HL-60 (cell line): ENCODE results near the gene PYM1.

Experiments
- CTCF ChIP-seq: IDR thresholded peaks from one replicate; pipeline ENCODE4 v1.5.1; 2011; ENCODE audit warnings: low read length, control low read depth, inconsistent platforms; ENCODE audit not compliant: insufficient read depth
- GABPA ChIP-seq: IDR thresholded peaks from 2 replicates; pipeline ENCODE4 v1.6.1; 2012; ENCODE audit warnings: low read depth
- POLR2AphosphoS5 ChIP-seq: IDR thresholded peaks from 2 replicates; pipeline ENCODE4 v1.6.1; 2012; ENCODE audit warnings: low read depth
- SPI1 ChIP-seq: IDR thresholded peaks from 2 replicates; pipeline ENCODE4 v1.6.1; 2012; ENCODE audit warnings: low read depth, mild to moderate bottlenecking, borderline replicate concordance
- TF ChIP-seq, protein P1 (sequence below): IDR thresholded peaks from 2 replicates; pipeline ENCODE4 v1.6.1; 2012; ENCODE audit warnings: low read depth; ENCODE audit not compliant: insufficient replicate concordance

GRCh38 chr12:55972456-55972855 is 44.8 kb upstream of the PYM1 start:
- TF ChIP-seq CTCF (no peak), POLR2AphosphoS5 (no peak), GABPA (no peak), SPI1 (no peak)
- TF ChIP-seq, protein P1, sequence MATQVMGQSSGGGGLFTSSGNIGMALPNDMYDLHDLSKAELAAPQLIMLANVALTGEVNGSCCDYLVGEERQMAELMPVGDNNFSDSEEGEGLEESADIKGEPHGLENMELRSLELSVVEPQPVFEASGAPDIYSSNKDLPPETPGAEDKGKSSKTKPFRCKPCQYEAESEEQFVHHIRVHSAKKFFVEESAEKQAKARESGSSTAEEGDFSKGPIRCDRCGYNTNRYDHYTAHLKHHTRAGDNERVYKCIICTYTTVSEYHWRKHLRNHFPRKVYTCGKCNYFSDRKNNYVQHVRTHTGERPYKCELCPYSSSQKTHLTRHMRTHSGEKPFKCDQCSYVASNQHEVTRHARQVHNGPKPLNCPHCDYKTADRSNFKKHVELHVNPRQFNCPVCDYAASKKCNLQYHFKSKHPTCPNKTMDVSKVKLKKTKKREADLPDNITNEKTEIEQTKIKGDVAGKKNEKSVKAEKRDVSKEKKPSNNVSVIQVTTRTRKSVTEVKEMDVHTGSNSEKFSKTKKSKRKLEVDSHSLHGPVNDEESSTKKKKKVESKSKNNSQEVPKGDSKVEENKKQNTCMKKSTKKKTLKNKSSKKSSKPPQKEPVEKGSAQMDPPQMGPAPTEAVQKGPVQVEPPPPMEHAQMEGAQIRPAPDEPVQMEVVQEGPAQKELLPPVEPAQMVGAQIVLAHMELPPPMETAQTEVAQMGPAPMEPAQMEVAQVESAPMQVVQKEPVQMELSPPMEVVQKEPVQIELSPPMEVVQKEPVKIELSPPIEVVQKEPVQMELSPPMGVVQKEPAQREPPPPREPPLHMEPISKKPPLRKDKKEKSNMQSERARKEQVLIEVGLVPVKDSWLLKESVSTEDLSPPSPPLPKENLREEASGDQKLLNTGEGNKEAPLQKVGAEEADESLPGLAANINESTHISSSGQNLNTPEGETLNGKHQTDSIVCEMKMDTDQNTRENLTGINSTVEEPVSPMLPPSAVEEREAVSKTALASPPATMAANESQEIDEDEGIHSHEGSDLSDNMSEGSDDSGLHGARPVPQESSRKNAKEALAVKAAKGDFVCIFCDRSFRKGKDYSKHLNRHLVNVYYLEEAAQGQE: no peak
